Mammary epithelial cell (primary cell): ENCODE results near the gene TRA2A.

Source experiments
- CTCF ChIP-seq, 2 donors: IDR thresholded peaks in 1 of 2; conservative IDR thresholded peaks in 1 of 2; 2 replicates each; pipeline ENCODE4 v1.5.1; 2011 to 2012; ENCODE audit warnings: inconsistent platforms in 2 of 2, low read length in 2 of 2, mild to moderate bottlenecking in 2 of 2, control low read depth in 1 of 2, low read depth in 1 of 2; ENCODE audit not compliant: insufficient read depth in 1 of 2; ENCODE audit errors: extremely low read depth in 1 of 2
- EZH2 ChIP-seq: IDR thresholded peaks from 2 replicates; pipeline ENCODE4 v1.6.1; 2012; ENCODE audit warnings: low read length, inconsistent platforms, borderline replicate concordance

DNA sequence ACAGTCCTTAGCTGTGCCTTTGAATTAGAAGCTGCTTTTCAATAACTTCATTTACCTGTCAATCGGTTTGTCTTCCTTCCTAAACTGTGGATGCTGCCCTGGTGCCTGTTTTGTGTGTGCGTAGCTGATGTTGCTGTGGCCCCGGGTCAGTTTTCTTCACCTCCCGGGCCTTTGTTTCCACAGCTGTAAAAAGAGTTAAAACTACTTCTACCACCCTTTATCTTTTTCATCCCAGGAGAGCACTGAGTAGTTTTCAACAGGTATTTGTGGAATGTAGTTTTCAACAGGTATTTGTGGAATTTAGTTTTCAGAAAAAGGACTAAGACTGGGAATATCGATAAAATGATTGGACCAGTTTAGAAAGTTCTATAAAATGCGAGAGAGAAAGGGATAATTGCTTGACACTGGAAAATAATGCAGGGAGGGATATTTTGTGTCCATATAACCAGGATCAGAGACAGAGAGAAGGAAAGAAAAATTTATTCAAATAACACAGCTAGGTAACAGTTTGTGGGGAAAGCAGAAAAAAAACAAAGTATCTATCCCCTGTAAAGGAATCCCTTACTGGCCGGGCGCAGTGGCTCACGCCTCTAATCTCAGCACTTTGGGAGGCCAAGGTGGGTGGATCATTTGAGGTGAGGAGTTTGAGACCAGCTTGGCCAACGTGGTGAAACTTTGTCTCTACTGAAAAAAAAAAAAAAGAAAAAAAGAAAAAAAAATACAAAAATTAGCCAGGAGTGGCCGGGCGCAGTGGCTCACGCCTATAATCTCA lies 45.6 kb downstream of the TRA2A start:
- no peak for TF ChIP-seq CTCF (conservative IDR thresholded peaks at IDR 0.05 in 1 of 2, IDR thresholded peaks at IDR 0.05 in 1 of 2; ENCODE audit: extremely low read depth in 1 of 2, insufficient read depth in 1 of 2, low read depth in 1 of 2, low read length in 2 of 2)
- TF ChIP-seq EZH2, result no peak
